ENCODE measurements around the gene GPR68. TPM values are rescaled to one million over a fixed set of nuclear protein-coding genes. Genes with fewer than 3 reads are reported as not detected.

The GPR68 gene
- total RNA-seq, 2 donors from 2014 or later = 0.26 TPM; not detected in 1

- DNase-seq (no peak), ATAC-seq (peak; percentile 20)
- TF ChIP-seq POLR2A (IDR thresholded peaks at IDR 0.05) = no peak
- TF ChIP-seq CTCF (IDR thresholded peaks at IDR 0.05) = no peak
- Histone ChIP-seq H3K4me3 (peak overlapping the region in 1 of 2 donors; percentile 37), H3K9me3 (no peaks in the 10 kb centered on the region), H3K27ac (no peak overlapping the region), H3K4me1 (peaks cover 13% of the 10 kb centered on the region), H3K36me3 (replicated peaks in 1 of 2; ENCODE audit: insufficient read depth in 1 of 2, low read depth in 2 of 2) (no peaks in the 10 kb centered on the region), H3K27me3 (no peaks in the 10 kb centered on the region)
- WGBS, 2 donors = 35% methylated on average over 14 of the region's 20 CpGs; no CpG with 5 or more reads in 1 of the 2 donors
- intact Hi-C loops (cut with DNase I) = no loop called here
Measured at GRCh38 chr14:91253795-91254323, 9.4 kb upstream of the GPR68 start.

GRCh38 chr14:91252871-91253794 lies 8.6 kb upstream of the GPR68 start:
- intact Hi-C loops (cut with DNase I) = no loop called here

GRCh38 chr14:91250912-91251311 lies 6.4 kb upstream of the GPR68 start:
- Histone ChIP-seq H3K36me3 (replicated peaks in 1 of 2; ENCODE audit: insufficient read depth in 1 of 2, low read depth in 2 of 2) (no peaks in the 10 kb centered on the region), H3K9me3 (no peaks in the 10 kb centered on the region), H3K4me3 (no peak overlapping the region), H3K4me1 (peaks cover 13% of the 10 kb centered on the region), H3K27ac (no peak overlapping the region), H3K27me3 (no peaks in the 10 kb centered on the region)
- intact Hi-C loops (cut with DNase I) = no loop called here
- TF ChIP-seq CTCF (IDR thresholded peaks at IDR 0.05) (no peak), POLR2A (IDR thresholded peaks at IDR 0.05) (no peak)
- DNase-seq (no peak), ATAC-seq (no peak)
- 55 to 75% methylated on average over 5 of the region's 5 CpGs for WGBS, 2 donors

More at GRCh38 chr14:91252871-91253794, 8.6 kb upstream of the GPR68 start:
- H3K27me3 ChIP-seq = no peaks in the 10 kb centered on the region
- DNase-seq (peak in 1 of 4 donors; percentile 52), ATAC-seq (peak; percentile 70)
- WGBS, 2 donors = 2% methylated on average over 93 of the region's 95 CpGs; no CpG with 5 or more reads in 1 of the 2 donors
- H3K36me3 ChIP-seq (replicated peaks in 1 of 2; ENCODE audit: insufficient read depth in 1 of 2, low read depth in 2 of 2) = no peaks in the 10 kb centered on the region
- H3K9me3 ChIP-seq = no peaks in the 10 kb centered on the region
- TF ChIP-seq CTCF (IDR thresholded peaks at IDR 0.05) (no peak), POLR2A (IDR thresholded peaks at IDR 0.05) (no peak)
- peaks cover 13% of the 10 kb centered on the region for H3K4me1 ChIP-seq
- no peak overlapping the region for H3K27ac ChIP-seq
- peak overlapping the region in 1 of 2 donors; percentile 37 for H3K4me3 ChIP-seq

GRCh38 chr14:91249841-91250616 lies 5.5 kb upstream of the GPR68 start:
- DNase-seq (no peak), ATAC-seq (no peak)
- WGBS, 2 donors = 59 to 81% methylated on average over 9 to 10 of the region's 10 CpGs
- Histone ChIP-seq H3K27ac (peak overlapping the region in 1 of 4 donors; percentile 40), H3K4me3 (no peak overlapping the region), H3K27me3 (no peaks in the 10 kb centered on the region), H3K36me3 (replicated peaks in 1 of 2; ENCODE audit: insufficient read depth in 1 of 2, low read depth in 2 of 2) (no peaks in the 10 kb centered on the region), H3K4me1 (peaks cover 13% of the 10 kb centered on the region), H3K9me3 (no peaks in the 10 kb centered on the region)
- TF ChIP-seq CTCF (IDR thresholded peaks at IDR 0.05) (no peak), POLR2A (IDR thresholded peaks at IDR 0.05) (no peak)
- intact Hi-C loops (cut with DNase I) = no loop called here

All from body of pancreas (tissue), 4 donors.